ENCODE data around the gene DHX38.
A peak's percentile ranks its signal among the peaks of the same experiment; 100 is the strongest.

The DHX38 gene

DNA sequence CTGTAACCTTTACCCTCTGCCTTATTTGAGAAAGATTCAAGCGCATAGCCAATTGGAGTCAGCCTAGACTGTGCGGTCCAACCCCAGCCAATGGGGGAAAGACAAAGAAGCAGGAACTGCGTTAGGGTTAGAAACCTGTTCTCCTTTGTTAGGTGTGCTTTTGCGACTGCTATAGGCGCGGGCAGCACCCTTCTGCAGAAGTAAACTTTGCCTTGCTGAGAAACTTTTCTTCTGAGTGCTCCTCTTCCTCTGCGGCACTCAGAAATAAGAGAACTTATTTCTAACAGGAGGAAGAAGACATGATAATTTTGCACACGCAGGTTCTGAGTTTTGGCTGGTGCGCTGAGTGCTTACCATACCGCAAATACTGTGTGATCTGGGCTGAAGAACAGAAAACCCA, 9.2 kb upstream of the DHX38 start:
- DNase-seq, result no peak

DNA sequence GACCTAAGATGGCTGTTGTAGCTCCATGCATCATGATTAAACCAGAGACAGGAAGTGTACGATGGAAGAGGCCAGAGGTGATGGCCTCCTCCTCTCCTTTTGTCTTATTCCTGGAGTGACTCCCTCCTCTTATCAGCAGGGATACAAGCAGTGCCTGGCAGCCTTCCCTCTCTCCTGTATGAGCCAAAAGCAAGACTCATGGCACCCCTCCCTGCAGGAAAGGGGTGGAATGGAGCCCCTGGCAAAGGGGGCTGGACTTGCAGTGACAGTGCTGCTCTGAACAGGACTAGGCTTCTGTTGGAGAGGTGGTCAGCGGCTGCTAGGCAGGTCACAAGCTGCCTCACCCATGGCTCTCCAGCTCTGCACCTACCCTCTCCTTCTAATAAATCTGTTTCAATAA, 8.6 kb upstream of the DHX38 start:
- no peak for DNase-seq

DNA sequence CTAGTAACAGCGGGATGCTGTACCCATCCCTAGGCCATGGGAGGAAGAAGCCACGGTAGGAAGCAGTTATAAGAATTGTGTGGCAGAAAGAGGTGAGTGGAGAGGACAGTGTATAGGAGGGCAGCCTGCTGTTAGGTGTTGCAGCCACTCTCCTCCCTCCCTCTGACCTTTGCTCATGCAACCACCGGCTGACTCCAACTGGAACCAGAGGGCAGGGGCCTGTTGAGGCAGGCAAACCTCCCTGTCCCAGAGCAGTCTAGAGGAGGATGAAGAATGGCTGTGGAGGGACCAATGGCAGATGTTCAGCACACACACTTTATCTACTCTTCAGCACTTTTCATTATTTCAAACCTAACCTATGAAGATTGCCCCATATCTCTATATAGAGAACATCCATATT, 2.4 kb upstream of the DHX38 start:
- no peak for DNase-seq

DNA sequence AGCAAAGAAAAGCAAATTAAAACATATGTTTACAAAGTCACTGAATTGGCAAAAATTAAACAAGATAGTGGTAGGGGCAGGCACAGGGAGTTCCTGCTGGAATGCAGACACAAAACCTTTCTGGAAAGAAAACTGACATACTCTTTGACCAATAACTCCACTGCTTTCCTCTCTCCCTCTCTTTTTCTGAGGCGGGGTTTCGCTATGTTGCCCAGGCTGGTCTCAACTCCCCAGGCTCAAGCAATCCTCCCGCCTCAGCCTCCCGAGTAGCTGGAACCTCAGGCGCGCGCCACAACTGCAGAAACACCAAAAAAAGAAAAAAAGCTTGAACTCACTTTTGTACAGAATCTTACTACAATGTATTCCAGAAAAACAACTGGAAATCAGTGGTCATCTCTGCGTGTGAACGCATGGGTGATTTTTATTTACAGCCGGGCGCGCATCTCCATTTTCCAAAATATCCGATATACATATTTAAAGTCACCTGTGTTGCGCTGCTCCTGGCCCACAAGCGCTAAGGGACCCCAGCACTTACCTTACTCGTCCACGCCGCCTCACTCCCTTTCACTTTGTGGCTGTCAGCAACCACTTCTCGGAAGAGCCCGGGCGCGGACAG, 707 bp upstream of the DHX38 start:
- no peak for DNase-seq

DNA sequence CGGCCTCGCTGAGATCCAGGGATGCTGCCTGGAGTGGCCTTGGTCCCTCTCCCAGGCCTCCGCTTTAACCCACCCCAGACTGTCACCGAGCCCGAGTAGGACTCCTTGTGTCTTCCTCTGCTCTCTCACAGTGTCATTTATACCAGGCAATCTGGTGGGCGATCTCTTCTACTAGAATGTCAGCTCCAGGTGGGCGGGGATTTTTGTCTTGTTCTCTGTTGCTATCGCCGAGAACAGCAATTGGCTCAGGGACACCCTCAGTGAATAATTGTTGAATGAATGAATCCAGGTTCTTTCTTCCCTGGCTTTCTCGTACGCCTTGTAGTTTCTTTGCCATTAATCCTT, 591 bp downstream of the DHX38 start:
- DNase-seq, result no peak

DNA sequence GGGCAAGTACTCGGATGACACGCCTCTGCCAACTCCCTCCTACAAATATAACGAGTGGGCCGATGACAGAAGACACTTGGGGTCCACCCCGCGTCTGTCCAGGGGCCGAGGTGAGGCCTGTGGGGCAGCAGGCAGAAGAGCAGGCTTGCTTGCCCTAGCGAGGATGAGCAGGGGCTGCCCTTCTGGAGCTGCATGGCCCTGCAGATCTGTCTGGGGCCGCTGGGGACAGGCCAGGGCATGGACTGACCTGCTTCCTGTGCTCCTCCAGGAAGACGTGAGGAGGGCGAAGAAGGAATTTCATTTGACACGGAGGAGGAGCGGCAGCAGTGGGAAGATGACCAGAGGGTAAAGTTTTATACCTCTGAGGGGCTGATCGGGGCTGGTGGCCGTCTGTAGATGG, 5.3 kb downstream of the DHX38 start:
- no peak for DNase-seq

DNA sequence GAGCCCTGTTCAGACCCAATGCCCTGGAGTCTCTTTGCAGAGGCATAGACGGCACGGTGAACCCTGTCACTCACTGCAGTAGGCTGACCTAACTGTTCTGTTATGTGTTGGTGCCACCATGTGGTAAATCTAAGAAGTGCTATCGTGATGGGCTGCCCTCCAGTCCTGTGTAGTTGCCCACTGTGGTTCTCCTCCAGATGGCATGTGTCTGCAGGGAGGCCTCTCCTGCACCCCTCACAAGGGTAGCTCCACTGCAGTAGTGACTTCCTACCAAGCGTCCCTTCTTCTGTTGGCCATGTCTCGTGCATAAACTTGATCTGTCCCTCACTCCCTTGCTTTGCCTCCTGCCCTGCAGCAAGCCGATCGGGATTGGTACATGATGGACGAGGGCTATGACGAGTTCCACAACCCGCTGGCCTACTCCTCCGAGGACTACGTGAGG, 5.8 kb downstream of the DHX38 start:
- peak; percentile 15 for DNase-seq

DNA sequence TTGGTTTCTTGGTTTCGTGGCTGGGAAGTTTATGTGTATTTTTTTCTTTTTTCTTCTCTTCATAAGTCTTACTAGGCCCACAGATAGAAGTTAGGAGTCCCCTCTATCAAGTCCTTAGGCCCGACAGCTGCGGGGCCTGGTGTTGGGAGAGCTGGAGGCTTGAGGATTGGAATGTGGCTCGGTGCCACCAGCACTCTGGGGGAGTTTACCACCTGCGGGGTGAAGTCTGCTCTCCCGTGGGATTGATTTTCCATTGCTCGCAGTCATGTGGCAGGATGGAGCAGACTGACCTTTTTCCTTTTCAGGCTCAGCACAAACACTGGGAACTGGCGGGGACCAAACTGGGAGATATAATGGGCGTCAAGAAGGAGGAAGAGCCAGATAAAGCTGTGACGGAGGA, 7.5 kb downstream of the DHX38 start:
- no peak for DNase-seq

DNA sequence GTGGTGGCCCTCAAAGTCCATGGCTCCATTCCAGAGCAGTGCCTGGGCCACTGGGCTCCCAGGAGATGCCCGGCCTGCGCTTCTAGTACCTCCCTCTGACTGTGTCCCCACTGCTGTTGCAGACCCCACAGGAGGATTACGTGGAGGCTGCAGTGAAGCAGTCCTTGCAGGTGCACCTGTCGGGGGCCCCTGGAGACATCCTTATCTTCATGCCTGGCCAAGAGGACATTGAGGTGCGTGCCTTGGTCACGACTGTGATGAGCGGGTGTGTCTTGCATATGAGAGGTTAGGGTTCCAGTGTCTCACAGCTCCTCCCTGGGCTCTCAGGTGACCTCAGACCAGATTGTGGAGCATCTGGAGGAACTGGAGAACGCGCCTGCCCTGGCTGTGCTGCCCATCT, 11.3 kb downstream of the DHX38 start:
- no peak for DNase-seq

DNA sequence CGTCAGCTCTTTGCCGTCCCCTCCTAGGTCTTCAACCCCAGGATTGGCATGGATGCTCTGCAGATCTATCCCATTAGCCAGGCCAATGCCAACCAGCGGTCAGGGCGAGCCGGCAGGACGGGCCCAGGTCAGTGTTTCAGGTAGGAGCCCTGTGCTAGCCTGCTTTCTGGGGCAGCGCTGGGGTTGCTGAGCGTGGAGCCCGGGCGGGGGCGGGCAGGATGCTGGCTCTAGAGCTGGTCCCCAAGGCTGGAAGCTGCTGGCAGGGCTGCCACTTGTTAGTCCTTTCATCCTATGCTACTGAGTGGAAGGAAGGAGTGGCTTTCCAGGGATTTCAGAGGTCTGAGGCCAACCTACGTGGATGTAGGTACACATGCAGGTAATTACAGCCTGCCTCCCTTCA, 12.3 kb downstream of the DHX38 start:
- no peak for DNase-seq

DNA sequence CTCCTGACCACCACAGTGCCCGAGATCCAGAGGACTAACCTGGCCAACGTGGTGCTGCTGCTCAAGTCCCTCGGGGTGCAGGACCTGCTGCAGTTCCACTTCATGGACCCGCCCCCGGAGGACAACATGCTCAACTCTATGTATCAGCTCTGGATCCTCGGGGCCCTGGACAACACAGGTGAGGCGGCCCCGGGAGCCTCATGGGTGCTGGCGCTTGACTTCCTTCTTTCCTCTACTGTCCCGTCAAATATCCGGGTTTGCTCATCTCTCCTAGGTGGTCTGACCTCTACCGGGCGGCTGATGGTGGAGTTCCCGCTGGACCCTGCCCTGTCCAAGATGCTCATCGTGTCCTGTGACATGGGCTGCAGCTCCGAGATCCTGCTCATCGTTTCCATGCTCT, 13.7 kb downstream of the DHX38 start:
- no peak for DNase-seq

DNA sequence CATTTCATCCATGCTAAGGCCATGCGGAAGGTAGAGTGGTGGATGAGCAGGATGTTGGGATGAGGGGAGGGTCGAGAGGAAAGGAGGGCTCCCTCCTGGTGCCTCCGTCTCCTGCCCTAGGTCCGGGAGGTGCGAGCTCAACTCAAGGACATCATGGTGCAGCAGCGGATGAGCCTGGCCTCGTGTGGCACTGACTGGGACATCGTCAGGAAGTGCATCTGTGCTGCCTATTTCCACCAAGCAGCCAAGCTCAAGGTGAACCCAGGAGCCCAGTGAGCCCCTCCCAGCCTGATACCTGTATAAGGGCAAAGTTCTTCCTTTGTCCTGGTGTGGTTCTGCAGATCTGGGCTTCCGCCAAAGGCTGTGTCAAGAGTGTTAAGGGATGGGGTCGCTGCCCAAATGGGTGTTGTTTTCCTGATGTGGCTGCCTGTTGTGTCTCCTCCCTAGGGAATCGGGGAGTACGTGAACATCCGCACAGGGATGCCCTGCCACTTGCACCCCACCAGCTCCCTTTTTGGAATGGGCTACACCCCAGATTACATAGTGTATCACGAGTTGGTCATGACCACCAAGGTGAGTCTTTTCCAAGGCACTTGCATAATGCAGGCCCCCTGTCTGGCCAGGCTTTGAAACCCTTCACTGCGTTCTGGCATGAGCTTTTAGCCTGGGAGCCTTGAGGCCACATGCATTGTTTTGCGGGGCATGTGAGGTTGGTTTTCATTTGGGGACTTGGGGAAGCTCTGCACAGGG, 14.9 kb downstream of the DHX38 start:
- no peak for DNase-seq

DNA sequence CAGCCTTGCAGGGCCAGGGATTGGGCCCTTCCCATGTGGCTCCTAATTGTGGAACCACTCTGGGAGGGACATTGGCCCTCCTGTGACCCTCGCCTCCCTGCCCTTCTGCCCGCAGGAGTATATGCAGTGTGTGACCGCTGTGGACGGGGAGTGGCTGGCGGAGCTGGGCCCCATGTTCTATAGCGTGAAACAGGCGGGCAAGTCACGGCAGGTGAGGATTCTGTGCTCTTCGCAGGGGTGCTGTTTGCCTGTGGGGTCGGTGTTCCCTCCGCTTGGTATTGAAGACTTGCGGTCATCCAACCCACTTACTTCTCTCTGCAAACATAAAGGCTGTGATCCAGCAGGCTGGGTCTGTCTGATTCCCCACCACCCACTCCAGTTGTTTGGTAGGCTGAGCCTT, 15.7 kb downstream of the DHX38 start:
- no peak for DNase-seq

DNA sequence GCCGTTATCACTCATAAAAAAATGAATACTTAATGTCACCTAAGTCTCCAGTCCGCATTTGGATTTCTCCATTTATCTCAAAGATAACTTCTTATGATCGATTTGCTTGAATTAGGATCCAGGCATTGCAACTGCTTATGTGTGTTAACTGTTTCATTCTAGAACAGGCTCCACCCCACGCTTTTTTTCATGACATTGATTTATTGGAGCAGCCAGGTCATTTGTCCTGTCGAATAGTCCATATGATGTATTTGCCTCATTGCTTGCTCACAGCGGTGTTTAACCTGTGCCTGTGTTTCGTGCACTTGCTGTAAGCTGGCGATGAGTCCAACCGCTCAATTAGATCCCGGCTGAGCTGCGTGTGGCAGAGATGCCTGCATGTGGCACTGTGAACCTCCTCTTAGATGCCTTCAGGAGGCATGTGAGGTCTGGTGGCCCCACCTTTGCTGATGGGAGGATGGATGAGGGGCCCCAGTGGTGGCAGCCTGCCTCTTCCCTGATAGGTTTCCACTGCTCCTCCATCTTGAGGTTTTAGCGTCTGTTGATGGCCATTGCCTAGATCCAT, 16.4 kb downstream of the DHX38 start:
- no peak for DNase-seq

DNA sequence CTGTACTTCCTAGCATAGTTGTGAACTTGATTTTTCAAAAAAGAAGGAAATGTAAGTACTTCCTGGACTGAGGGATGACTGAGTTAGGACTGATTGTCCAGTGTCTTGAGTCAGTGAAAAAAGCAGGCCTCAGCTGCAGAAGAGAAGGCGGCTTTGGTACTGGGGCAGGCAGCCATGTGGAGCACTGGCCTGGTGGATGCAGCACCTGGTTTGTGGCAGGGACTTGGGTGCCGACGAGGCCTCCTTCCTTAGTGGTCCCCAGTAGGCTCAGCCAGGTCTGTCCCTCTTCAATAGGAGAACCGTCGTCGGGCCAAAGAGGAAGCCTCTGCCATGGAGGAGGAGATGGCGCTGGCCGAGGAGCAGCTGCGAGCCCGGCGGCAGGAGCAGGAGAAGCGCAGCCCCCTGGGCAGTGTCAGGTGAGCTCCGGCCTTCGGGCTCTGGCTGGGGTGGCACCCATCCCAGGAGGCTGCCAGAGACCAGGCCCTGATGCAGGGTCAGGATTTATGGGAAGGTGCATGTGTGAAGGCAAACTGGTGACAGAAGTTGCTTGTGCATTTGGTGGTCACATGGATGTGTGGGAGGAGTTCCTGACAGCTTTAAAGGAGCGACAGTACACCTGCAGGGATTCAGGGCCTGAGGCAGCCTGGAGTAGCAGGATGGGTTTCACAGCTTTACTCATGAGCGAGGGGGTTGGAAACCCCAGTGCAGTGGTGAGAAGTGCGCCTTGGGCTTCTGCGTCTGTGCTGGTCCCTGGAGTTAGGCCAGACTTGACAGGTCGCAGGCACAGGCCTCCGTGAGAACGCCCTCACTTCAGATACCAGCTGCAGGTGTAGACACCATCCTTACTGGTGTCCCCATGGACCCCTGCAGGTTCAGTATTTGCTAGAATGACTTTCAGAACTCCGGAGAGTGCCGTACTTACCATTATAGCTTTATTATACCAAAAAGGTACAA, 17.3 kb downstream of the DHX38 start:
- DNase-seq, result no peak

DNA sequence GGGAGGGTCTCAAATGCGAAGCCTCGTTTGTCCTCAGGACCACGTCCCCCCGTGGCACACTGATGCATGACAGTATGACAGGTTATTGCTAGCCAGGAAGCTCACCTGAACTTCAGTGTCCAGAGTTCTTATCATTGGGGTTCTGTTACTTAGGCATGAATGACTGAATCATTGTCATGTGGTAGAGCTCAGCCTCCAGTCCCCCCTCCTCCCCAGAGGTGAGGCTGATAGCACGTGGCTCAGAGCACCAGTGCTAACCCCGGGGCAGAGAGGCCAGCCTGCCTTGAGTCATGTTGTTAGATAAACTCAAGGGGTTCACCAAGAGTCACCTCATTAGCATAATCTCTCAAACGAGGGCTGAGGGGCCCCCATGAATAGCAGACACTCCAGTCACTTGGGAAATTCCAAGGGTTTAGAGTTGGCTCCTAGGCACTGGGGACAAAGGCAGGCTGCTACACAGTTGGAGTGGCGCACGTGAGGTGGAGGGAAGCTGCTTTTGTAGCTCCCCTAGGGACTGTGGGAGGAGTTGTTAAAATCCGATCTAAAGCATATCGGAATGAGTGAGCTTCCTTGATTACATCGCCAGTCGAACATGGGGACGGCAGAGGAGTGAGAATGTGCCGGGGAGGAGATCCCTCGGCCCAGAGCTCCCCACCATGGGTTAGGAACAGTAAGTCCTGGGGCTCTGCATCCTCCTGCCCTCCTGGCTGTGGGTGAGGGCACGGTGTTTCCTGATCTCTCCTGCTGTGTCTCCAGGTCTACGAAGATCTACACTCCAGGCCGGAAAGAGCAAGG, 18.2 kb downstream of the DHX38 start:
- DNase-seq, result no peak

DNA sequence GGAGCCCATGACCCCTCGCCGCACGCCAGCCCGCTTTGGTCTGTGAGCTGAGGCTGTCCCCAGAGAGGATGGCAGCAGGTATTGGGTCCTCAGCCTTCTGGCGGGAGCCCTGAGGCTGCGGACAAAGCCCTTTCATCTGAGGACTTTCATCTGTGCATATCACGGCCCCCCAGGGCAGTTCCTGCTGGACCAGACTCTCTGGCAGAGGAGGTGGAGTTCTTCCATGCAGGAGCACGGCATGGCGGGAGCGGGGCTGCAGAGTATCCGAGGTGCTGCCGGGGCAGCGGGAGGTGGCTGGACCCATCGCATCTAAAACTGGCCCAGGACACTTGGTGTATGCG, 18.8 kb downstream of the DHX38 start:
- no peak for DNase-seq

DNA sequence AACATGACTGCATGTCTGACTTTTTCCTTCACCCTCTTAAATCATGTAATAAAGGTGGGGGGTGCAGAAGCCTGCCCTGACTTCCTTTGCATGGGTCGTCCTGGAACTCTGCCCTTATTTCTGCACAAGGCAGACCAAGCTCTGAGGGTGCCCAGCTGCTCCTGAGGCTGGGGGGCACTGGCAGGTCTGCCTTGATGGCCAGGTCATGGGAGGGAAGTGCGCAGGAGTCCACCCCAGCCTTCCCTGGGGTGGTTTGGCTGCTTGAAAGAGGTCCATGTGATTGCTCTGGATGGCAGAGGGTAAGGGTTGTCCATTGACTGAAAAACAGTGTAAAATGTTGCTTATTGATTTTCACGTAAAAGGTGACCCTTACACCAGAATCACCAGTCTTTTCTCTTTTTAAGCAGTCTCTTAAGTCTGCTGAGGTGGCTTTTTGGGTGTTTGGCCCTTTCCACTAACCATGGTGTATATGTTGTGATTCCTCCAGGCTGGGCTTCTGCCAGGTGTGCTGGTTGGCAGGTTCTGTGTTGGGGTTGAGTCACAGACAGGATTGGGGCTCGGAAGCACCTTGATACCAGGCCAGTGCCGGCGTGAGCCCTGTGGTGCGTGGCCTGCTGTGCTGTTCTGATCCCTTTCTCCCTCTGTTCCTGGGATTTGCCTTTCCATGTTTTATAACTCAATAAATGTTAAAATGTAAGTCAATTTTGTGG, 19.4 kb downstream of the DHX38 start:
- DNase-seq, result no peak

DNA sequence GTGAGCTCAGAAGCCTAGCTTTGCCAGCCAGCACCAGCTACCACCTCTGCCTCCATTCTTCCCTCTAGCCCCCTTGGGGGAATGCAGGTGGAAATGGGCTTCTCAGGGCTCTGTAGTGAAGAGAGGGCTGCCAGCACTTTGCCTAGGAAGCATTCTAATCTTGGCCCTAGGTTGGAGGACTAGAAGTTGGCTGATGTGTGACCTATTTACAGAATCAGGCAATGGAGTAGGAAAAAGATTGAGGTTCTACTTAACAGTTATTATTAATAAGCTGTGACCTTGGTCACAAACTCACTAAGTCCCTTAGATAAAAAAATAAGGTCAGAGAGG, 19.9 kb downstream of the DHX38 start:
- DNase-seq, result no peak

DNA sequence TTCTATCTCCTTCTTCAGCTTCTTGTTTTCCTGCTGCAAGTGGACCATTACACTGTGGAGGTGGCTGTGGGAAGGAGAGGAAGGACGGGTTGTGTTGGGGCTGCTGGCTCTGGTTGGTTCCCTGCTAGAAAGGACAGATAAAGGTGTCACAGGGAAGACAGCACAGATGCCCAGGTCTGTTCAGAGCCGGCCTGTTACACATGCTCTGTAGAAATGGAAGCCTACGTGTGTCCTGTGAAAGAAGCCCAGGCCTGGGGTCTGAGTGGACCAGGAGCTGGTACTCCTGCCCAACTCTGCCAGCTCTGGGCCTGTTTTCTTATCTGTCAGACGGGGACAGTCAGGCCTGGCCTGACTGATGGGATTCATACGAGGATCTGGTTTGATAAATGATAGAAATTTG, 26.4 kb downstream of the DHX38 start:
- no peak for DNase-seq

DNA sequence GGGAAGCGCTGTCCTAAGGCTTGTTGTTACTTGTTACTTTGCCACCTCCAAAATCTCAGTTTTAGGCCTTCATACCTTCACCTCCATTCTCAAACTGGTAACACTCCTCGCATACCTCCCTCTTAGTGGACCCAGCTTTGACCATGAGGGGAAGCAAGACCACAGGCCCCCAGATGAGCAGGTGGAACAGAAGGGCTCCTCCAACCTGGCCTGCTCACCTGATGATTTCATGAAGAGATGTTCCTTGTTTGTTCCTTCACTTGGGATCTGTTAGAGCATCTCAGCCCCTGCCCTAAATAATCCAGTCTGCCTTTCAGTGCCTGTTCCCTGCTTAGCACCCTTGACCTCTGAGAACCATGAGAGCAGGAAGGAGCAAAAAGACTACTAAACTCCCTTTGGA, 28.7 kb downstream of the DHX38 start:
- no peak for DNase-seq

DNA sequence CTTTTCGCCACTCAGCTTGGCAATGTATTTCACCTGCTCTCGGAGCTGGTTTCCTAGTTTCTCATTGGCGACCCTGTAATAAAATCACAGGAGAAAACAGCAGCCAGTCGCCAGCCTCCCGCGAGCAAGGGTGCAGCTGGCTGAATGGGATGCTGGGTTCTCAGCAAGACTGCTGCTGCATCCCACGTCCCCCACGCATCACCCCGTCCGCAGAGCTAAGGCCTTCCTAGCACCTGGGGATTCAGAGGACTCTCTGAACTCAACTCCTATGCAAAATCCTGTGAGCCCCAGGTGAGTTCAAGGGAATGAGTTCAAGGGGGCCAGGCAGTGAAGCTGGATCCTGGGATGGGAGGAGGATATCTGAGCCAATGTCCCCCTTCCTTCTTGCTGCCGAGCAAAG, 29.3 kb downstream of the DHX38 start:
- DNase-seq, result no peak

Data from activated gamma-delta T cell treated with Interleukin-2 at 50 U/mL for 16 hours (primary cell).